Stomach (tissue), 9 donors: Measurements from ENCODE around the gene SVOP. TPM values are rescaled to one million over a fixed set of nuclear protein-coding genes. Genes with fewer than 3 reads are reported as not detected.

Source experiments
- DNase-seq, 2 donors: peaks; one replicate each; pipeline versions ENCODE4 v3.0.0 to v3.0.0-alpha.2; 2013 to 2019
- H3K27ac ChIP-seq, 5 donors: fragments of 200-600 bp in 4 of 5; sonication (generic) in 4 of 5; one replicate each; pipeline ENCODE4 v1.5.1; 2013 to 2019; ENCODE audit warnings: mild to moderate bottlenecking in 1 of 5, moderate library complexity in 1 of 5
- H3K27me3 ChIP-seq, 3 donors: fragments of 200-600 bp; sonication (generic); one replicate each; pipeline ENCODE4 v1.5.1; 2017 to 2019; ENCODE audit warnings: mixed run types in 1 of 3
- H3K36me3 ChIP-seq, 4 donors: fragments of 200-600 bp; sonication (generic); 1 replicate in 3 of 4; 2 replicates in 1 of 4; pipeline ENCODE4 v1.5.1; 2016 to 2019
- H3K4me1 ChIP-seq, 4 donors: fragments of 200-600 bp; sonication (generic); one replicate each; pipeline ENCODE4 v1.5.1; 2016 to 2019
- H3K4me3 ChIP-seq, 4 donors: fragments of 200-600 bp; sonication (generic) in 3 of 4; one replicate each; pipeline ENCODE4 v1.5.1; 2016 to 2019; ENCODE audit warnings: mild to moderate bottlenecking in 1 of 4
- H3K9me3 ChIP-seq, 4 donors: fragments of 200-600 bp; sonication (generic); one replicate each; pipeline ENCODE4 v1.5.1; 2016 to 2019
- EP300 ChIP-seq: sonication (generic); formaldehyde crosslinking; IDR thresholded peaks from one replicate; pipeline ENCODE4 v1.6.1; 2017; ENCODE audit warnings: antibody characterized with exemption
- POLR2A ChIP-seq, 4 donors: fragments of 450-650 bp; IDR thresholded peaks; one replicate each; pipeline ENCODE4 v1.6.1; 2016; ENCODE audit warnings: antibody characterized with exemption in 4 of 4, control low read depth in 2 of 4, mild to moderate bottlenecking in 1 of 4, moderate library complexity in 1 of 4
- POLR2AphosphoS5 ChIP-seq, 3 donors: sonication (generic); formaldehyde crosslinking; IDR thresholded peaks; one replicate each; pipeline ENCODE4 v1.6.1; 2016; ENCODE audit warnings: antibody characterized with exemption in 3 of 3
- WGBS, 5 donors: extraction: QIAGEN DNeasy Blood & Tissue Kit in 3 of 5; methylation state at CpG; one replicate each; pipeline versions ENCODE4 v1.1.5 to v1.1.7; 2013 to 2018; 5-methylcytosine and 5-hydroxymethylcytosine counted together
- intact Hi-C: fragments of 100-400 bp; cut with DNase I; formaldehyde crosslinking; loops from one replicate; pipeline ENCODE4 v1.15.1; 2023; ENCODE audit warnings: low total_unique reads
- polyA plus RNA-seq, 3 donors: library from polyadenylated mRNA; stranded (reverse); fragments of 200-250 nt; gene quantifications; one replicate each; pipeline ENCODE4 v1.2.3, GENCODE V29; 2013
- total RNA-seq, 5 donors: library from RNA; depleted of rRNA; stranded (reverse); fragments of >200 nt; gene quantifications; one replicate each; pipeline versions ENCODE4 v1.1.0 to v1.2.3, GENCODE V29; 2014 to 2016
- TF ChIP-seq, protein P1 (sequence below), 7 experiments: fragments of 450-650 bp in 4 of 7; fragments of 200-600 bp in 3 of 7; sonication (generic) in 3 of 7; IDR thresholded peaks; one replicate each; pipeline ENCODE4 v1.5.1; 2016 to 2019; ENCODE audit warnings: antibody characterized with exemption in 7 of 7, control low read depth in 2 of 7, mild to moderate bottlenecking in 1 of 7
- donor health status: healthy with polysubstance abuse.
- donor health status: Bipolar disorder and iron deficiency.
- donor health status: healthy.

The SVOP gene
- total and polyA plus RNA-seq, 8 donors, result 0.08 to 2.0 (median 0.37) TPM; not detected in 3

DNA sequence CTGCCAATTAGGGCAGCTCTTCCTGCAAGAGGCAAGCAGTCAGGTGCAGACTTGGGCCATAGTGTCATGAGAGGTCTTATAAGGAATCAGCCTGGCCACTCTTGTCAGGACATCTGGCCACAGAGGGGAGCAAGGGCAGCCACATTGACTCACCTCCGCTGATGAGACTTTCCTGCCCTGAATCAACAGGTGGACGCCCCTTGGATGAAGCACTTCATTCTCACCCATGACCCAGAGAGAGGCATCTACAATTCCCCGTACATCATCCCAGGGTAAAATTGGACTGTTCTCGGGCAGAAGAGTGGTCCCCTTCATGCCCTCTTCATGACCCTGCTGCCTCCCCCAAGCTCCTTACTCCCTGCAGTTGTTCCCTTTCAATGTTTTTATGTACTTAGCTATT is 124.1 kb downstream of the SVOP start:
- H3K27ac ChIP-seq, result no peak overlapping the region
- WGBS, 5 donors, result 83 to 91% (median 87%) methylated on average over 4 of the region's 4 CpGs
- DNase-seq, result no peak
- H3K9me3 ChIP-seq, result no peaks in the 10 kb centered on the region
- intact Hi-C loops, result no loop called here
- peaks cover 0 to 11% (median 9%) of the 10 kb centered on the region in 3 donors for H3K27me3 ChIP-seq
- no peaks in the 10 kb centered on the region for H3K4me1 ChIP-seq
- no peaks in the 10 kb centered on the region for H3K36me3 ChIP-seq
- no peak for TF ChIP-seq EP300
- no peak for TF ChIP-seq POLR2AphosphoS5 (IDR thresholded peaks at IDR 0.05)
- no peak for TF ChIP-seq POLR2A (IDR thresholded peaks at IDR 0.05)
- TF ChIP-seq, protein P1, sequence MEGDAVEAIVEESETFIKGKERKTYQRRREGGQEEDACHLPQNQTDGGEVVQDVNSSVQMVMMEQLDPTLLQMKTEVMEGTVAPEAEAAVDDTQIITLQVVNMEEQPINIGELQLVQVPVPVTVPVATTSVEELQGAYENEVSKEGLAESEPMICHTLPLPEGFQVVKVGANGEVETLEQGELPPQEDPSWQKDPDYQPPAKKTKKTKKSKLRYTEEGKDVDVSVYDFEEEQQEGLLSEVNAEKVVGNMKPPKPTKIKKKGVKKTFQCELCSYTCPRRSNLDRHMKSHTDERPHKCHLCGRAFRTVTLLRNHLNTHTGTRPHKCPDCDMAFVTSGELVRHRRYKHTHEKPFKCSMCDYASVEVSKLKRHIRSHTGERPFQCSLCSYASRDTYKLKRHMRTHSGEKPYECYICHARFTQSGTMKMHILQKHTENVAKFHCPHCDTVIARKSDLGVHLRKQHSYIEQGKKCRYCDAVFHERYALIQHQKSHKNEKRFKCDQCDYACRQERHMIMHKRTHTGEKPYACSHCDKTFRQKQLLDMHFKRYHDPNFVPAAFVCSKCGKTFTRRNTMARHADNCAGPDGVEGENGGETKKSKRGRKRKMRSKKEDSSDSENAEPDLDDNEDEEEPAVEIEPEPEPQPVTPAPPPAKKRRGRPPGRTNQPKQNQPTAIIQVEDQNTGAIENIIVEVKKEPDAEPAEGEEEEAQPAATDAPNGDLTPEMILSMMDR (IDR thresholded peaks at IDR 0.05), result no peak
- no peak overlapping the region for H3K4me3 ChIP-seq

GRCh38 chr12:108896336-108896735 is 124.5 kb downstream of the SVOP start:
- TF ChIP-seq EP300 (no peak), POLR2A (IDR thresholded peaks at IDR 0.05) (no peak), POLR2AphosphoS5 (IDR thresholded peaks at IDR 0.05) (no peak)
- TF ChIP-seq, protein P1 (IDR thresholded peaks at IDR 0.05), result no peak
- Histone ChIP-seq H3K27ac (no peak overlapping the region), H3K36me3 (no peaks in the 10 kb centered on the region), H3K27me3 (peaks cover 0 to 11% (median 6%) of the 10 kb centered on the region in 3 donors), H3K4me3 (no peak overlapping the region), H3K4me1 (no peaks in the 10 kb centered on the region), H3K9me3 (no peaks in the 10 kb centered on the region)
- intact Hi-C loops, result no loop called here
- 46 to 52% (median 47%) methylated on average over 8 of the region's 8 CpGs for whole genome bisulfite sequencing, 5 donors
- no peak for DNase-seq

DNA sequence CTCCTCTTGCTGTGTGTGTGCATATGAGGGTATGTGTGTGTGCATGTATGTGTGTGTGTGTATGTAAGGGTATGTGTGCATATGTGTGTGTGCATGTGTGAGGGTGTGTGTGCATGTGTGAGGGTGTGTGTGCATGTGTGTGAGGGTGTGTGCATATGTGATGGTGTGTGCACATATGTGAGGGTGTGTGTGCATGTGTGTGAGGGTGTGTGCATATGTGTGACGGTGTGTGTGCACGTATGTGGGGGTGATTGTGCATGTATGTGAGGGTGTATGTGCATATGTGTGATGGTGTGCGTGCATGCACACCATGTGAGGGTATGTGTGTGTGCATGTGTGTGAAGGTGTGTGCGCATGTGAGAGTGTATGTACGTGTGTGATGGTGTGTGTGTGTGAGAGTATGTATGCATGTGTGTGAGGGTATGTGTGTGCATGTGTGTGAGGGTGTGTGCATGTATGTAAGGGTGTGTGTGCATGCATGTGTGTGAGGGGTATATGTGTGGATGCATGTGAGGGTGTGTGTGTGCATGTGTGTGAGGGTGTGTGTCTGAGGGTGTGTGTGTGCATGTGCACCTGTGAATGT is 125.6 kb downstream of the SVOP start:
- no peak overlapping the region for H3K4me3 ChIP-seq
- peaks cover 0 to 11% (median 2%) of the 10 kb centered on the region in 3 donors for H3K27me3 ChIP-seq
- no peaks in the 10 kb centered on the region for H3K36me3 ChIP-seq
- peaks cover 0 to 5% (median 1%) of the 10 kb centered on the region in 4 donors for H3K9me3 ChIP-seq
- DNase-seq, result no peak
- H3K27ac ChIP-seq, result no peak overlapping the region
- H3K4me1 ChIP-seq, result no peaks in the 10 kb centered on the region
- TF ChIP-seq, protein P1 (IDR thresholded peaks at IDR 0.05), result no peak
- TF ChIP-seq POLR2AphosphoS5 (IDR thresholded peaks at IDR 0.05) (no peak), EP300 (no peak), POLR2A (IDR thresholded peaks at IDR 0.05) (no peak)
- 73 to 93% (median 88%) methylated on average over 5 of the region's 5 CpGs for WGBS, 5 donors
- intact Hi-C loops, result no loop called here

- TF ChIP-seq POLR2A (IDR thresholded peaks at IDR 0.05) (no peak), POLR2AphosphoS5 (IDR thresholded peaks at IDR 0.05) (no peak), EP300 (no peak)
- TF ChIP-seq, protein P1 (IDR thresholded peaks at IDR 0.05), result no peak
- WGBS, 5 donors, result 57 to 67% (median 61%) methylated on average over 2 of the region's 2 CpGs
- intact Hi-C loops, result no loop called here
Measured at GRCh38 chr12:108890208-108890607, 130.7 kb downstream of the SVOP start.

More at GRCh38 chr12:108890208-108890607, 130.7 kb downstream of the SVOP start:
- Histone ChIP-seq H3K27me3 (no peaks in the 10 kb centered on the region), H3K4me3 (no peak overlapping the region), H3K27ac (no peak overlapping the region), H3K9me3 (peaks cover 0 to 8% (median 2%) of the 10 kb centered on the region in 4 donors), H3K4me1 (no peaks in the 10 kb centered on the region), H3K36me3 (no peaks in the 10 kb centered on the region)
- DNase-seq, result peak in 1 of 2 donors; percentile 21
